GM18502 (cell line): ENCODE results near the gene BBX.
A peak's percentile ranks its signal among the peaks of the same experiment; 100 is the strongest.
"Not testable (repeated sequence)": the region's sequence is repeated elsewhere in the genome, so short reads cannot be mapped to it uniquely, and the experiment has no call there.

Experiments
- ATAC-seq: cut with Tn5 transposase; IDR thresholded peaks from one replicate; pipeline ENCODE4 v1.9.1; 2021; ENCODE audit warnings: mild to moderate bottlenecking; ENCODE audit not compliant: unreplicated experiment, poor library complexity

Gene BBX

DNA sequence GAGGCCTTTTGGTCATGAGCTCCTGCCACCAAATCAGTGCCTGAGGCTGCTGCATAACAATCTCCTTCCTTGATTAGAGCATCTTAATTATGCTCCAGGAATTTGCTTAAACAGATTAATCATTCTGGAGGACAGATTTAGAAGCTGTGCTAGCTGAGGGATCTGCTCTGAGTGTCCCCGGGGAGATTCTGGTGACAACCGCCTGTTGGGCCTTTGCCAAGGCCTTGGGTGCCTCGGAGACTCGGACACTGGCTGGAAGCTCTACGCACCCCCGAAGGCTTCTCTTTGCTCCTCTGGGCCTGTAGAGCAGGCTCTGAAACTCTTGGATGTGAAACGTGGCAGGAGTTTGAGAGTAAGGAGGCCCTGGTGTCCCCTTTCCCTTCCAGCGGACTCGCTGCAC lies 304.0 kb downstream of the BBX start:
- ATAC-seq, result no peak

DNA sequence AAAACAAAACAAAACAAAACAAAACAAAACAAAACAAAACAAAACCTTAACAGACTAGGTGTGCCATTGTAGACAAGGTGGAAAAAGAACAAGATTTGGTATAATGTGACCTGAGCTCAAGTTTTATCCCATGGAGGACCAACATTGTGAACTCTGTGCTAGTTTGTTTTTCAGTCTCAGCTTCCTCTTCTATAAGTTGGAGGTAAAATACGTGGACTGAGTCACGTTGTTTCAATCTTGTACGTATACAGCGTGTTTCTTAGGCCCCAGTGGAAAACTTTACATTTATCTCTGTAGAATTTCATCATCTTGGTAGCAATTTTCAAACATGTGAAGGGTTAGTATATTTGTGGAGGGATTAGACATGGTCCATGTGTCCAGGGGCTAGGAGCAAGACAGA lies 306.4 kb downstream of the BBX start:
- no peak for ATAC-seq

DNA sequence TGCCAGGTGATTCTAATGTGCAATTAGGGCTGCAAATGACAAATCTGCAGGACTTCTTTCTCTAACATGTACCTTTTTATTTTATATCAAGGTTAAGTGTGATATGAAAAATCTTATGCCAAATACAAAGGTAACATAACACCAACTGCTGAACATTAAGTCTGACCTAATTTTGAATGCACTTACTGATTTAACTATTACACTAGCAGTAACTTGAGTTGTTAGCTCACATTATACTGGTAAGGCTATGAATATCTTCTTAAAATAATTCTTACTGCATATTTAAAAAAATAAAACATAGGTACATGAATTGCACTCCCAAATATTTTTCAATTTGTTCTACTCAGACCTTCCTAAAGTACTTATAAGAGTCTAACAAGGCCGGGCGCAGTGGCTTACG lies 308.8 kb downstream of the BBX start:
- no peak for ATAC-seq

DNA sequence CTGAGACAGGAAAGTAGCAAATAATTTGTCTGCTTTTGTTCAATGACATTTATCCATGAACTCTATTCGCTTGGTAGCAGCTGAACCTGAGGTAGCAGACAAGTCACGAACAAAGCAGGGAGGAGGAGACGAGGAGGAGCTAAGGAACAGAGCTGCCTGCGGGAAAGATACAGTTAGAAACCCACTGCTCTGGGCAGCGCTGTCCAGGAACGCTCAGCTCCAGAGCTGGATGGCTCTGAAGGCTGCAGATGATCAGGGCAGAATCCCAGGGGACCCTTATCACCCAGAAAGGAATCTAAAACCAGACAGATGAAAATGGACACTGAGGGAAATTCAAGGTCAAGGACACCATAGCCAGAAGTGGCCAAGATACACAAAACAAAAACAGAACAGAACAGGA lies 310.3 kb downstream of the BBX start:
- ATAC-seq, result no peak

DNA sequence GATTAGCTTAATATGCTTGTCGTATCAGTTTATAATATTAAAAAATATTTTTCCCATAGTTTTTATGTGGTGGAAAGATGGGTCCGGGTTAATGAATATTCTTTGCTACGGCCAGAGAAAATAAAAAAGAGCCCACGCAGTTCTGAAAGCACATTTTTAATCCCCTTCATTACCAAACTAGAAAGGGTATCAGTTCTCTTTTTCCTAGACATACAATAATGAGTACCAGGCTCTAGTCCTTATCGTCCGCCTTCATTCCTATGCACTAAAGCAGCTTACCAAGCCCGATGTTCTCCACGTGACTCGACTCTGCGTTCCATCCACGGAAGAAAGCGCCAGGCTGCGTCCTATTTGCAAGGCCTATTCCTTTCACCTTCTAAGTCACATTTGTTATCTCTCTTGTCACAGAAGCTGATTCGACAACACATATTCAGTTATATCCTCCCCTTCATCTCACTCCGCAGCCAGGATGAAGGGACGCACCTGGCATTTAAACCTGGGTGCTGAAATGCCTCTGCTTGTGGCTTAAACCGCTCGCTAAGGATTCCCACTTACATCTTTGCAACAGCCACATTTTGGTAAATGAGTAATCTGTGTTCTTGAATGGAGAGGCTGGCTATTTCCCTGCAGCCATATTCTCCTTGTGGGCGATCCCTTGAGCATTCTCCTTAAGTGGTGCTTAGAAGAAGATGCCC lies 311.1 kb downstream of the BBX start:
- peak; percentile 58 for ATAC-seq

DNA sequence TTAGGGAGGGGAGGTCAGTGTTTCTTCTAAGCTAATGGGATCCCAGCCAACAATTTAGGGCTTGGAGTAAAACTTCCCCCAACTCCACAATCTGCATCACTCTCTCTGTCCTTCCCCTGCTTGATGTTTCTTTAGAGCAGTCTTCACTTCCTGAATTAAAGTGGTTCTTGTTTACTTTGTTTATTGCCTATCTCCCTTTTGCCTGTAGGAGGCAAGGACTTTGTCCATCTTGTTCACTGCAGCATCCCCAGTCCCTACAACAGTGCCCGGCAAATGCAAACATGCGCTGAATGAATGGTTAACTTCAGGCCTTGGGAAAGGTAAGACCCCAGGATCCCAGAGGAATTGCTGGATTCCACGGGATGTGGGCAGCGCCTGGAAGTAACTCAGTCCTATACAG lies 312.2 kb downstream of the BBX start:
- not testable (repeated sequence) for ATAC-seq

DNA sequence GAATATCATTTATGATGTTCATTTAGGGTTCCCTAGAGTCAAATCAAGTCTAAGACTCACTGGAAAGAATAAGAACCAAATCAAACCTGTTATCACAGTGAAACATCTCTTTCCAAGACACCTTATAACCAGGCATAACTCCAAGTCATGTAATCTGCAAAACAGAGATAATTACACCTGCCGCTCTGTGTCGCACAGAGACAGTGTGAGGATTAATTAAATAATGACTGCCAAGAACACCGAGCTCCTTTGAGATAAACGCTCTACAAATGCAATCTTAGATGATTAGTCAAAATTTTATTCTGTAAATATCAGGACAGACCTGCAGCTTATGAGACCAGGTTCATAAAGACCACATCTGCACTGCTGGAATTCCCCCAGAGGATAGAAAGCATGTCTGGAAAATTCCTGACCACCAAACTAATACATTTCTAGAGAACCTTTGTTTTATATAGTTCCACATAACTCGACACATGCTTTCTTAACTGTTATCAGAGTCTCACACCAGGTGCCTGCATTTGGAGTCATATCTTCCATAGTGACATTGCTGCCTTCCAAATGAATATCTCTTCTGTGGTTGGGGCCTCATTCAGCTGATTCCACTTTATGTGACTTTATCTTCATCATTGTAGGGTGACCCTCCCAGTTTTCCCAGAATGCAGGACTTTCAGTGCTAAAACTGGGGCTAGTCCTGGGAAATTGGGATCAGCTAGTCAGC lies 315.3 kb downstream of the BBX start:
- no peak for ATAC-seq

DNA sequence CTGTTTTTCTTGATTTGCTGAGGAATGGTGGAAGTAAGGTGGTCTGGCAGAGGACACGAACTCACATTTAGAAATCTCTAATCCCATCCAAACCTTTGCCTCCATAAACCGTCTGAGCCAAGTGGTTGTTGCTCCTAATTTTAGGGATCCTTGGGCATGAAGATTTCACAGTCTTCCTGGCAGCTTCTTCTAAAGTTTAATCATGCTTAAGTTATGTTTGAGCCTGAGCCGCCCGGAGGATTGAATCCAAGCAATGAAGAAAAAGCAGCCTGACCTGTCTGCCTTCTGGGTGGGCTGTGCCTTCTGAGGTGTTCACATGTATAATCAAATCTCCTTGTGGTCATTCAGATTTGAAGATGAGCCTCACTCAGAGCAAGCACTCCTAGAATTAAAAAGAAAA lies 319.1 kb downstream of the BBX start:
- no peak for ATAC-seq

DNA sequence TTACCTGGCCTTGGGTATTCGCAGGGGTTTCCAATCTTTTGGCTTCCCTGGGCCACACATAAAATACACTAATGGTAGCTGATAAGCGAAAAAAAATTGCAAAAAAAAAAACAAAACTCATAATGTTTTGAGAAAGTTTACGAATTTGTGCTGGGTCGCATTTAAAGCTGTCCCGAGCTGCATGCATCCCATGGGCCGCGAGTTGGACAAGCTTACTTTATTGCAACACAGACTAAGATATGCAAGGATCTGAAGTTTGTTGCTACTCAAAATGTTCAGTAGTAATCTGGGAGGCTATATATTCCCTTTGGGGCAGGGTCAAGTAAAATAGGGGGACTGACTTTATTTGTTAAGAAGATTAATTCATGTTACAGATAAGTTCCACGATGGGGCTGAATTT lies 320.2 kb downstream of the BBX start:
- ATAC-seq, result no peak

DNA sequence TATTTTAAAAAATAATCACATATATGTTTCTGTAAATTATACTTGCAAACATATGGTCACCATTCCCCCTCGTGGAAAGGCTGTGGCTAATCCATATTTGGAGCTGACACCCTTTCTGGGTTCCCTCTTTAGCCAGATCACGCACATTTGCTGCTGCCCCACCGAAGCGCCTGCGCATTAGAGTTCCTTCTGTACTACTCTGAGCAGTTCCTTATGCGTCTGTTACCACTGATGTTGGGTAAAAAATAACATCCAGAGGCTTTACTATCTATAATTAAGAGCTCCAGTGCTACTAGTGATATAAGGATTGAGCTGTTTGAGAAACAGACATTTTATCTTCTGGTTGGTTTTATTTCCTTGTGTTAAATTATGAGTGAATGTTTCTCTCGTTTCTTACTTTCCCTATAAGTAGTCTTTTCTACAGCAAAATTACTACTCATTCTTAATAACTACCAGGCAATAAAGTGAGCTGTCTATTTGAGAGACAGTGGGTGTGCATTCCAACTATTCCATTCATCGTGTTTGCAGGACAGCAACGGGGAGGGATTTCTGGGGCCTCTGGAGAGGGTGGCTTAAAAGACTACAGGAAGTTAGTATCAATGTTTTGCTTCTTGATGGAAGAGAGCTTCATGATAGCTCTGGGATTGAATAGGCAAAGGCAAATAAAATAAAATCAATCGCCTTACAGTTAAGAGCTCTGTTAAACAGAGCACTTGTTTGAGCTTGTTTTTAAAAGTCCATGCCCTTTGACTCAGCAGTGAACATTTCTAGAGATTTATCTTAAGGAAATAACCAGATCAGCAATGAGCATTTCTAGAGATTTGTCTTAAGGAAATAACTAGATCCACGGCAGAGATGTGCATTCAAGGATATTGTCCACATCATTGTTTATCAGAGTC lies 322.9 kb downstream of the BBX start:
- ATAC-seq, result no peak

DNA sequence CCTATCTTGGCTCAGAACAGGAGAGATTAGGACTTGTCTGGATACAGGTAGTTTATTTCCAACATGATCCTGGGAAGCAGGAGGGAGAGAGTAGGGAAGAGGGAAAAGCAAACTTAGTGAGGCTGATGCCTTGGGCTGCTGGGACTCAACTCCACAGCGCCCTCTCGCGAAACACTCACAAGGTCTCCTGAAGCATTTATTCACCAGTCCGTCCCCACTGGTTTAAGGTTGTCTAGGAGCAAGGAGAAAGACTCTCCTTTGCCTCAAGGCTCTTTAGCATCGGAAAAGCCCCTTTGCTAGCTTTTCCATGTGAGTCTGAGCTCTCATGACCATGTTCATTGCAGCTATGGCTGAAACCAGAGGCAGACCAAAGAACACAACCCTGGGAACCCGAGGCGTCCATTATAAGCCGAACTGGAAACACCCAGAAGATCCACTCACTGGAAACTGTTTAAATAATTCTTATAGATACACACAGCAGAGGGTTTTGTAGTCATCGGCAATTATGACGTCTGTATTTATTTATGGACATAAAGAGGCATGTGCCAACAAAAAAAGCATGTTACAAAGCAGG lies 323.6 kb downstream of the BBX start:
- no peak for ATAC-seq

DNA sequence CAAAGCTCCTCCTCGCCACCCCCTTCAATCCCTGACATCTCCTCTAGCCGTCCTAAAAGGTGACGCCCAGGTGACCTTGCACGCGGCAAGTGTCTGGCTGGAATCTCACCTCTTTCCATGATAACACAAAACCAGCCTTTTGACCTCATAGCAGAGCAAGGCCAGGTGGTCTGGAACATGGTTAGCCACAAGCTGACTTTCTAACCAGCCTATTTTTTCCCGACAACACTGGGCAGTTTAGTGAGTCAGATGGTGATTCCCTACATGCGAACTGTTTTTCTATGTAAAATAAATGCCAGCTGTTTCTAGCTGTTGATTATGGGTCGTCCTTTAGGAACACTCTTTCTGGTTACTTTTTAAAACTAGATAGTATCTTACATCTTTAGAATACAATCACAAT lies 325.0 kb downstream of the BBX start:
- no peak for ATAC-seq

DNA sequence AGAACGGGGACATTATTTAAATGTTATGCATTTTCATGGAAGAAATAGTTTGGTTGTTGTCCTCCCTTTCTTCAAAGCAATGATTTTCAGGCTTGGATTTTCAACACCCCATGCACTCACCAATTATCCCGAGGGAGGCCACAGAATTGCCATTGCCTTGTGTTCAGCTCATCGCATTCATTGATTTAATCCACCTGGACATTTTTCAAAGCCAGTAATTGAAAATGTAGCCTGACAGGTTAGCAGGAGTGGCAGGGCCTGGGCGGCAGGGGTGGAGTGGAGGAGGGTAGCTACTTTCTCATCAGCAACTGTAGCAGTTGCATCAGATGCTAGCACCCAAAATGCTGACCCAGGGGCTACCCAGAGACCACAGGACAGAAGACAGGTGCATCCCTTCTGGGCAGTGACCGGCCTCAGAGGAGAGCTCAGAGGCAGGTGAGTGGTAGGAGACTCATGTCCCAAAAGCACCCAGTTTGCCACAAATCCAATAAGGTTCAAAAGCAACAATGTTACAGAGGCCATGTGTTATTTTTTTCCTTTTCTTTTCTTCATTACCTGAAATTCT lies 325.7 kb downstream of the BBX start:
- ATAC-seq, result no peak

DNA sequence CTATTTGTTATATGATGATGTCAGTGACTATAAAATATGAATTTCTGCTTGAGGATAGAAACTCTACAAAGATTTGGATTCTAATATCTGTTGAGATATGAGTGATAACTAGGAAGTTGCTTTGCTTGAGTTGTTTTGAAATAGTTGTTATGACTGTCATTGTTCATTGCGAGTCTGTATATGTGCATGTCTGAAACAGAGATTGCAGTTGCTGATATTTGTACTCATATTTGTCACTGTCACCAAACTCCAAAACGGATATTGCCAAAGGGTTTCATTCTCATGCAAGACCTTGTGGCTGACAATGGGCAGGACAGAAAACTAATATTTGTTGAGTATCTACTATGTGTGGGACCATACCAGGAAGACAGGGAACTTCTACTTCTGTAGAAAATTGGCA lies 327.9 kb downstream of the BBX start:
- ATAC-seq, result peak; percentile 85

DNA sequence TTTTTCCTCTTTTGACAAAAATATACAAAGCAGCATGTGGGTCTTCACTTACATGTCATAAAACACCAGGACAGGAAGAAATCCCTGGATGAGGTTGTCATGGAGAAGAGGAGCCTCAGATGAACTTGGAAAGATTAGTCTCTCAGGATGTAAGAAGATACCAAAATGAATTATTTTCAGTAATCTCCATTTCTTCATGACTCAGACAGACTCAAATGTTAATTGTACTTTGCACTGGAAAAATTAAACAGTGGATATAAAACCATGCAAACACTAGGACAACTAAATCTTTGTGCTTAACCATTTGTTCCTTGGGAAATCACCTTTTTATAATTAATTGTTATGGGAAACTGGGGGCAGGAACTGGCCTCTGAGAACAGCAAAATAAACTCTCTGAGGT lies 331.1 kb downstream of the BBX start:
- no peak for ATAC-seq

DNA sequence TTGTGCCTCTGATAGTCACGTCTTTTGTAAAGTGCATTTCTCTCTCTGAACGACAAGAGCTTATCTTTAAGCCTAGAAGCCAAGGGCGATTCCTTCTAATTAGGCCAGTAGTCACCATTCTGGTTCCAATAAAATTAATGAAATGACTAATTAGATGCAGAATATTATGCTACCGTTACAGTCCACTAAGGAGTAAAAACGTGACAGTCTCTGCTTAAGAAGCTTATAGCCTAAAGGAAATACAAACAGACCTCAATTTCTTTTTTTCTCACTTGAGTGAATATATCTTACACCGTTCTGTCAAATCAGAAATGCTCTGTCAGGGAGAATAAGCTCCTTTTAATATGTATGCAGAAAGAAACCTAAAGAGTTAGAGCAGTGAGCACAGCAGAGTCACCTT lies 332.0 kb downstream of the BBX start:
- ATAC-seq, result no peak

DNA sequence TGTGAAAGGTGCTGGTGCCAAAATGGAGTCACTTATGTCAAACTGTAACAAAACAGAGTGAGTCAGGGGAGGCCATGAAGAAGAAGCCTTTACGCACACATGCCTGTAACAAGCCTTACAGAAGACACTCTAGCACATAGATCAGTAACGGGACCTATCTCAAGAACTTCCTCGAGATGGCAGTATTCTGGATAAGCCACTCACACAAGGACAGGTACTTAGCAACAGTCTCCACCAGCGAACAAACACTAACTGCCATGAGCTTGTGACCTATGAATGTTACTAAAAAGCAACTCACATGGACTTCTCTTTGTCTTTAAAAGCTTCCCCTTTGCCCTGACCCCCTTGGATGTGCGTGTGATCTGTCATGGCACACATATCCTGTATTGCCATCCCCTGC lies 332.9 kb downstream of the BBX start:
- ATAC-seq, result no peak

DNA sequence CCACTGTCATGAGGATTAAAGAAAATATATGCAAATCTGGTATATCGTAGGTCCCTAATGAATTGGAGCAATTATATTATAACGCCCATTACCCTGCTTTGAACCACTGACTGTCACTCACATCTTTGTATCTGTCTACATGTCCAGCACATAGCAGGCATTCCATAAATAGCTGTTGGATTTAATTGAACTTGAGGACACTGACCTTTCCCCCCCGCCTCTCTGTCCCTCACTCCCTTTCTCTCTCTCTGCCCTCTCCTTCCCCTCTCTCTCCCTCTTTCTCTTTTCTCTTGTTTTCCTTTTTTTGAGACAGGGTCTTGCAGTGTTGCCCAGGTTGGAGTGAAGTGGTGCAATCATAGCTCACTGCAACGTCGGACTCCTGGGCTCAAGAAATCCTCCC lies 335.1 kb downstream of the BBX start:
- ATAC-seq, result no peak

DNA sequence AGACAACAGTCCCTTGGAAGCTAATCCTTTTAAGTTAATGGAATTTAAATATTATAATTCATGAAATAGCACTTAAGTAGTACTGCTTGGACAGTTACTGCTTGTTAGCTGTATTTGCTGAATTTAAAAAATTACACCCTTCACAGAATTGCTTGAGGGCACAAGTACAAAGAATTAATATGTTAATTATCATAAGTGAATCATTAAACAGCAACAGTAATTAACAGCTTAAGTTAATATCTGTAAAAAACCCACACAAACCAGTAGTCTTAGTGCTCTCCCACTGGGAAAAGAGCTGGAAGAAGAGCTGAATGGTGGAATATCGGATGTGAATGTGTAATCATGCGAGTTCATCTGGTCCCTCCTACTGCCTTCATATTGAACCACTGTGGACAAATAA lies 336.1 kb downstream of the BBX start:
- no peak for ATAC-seq
